ENCODE measurements around the gene FPR2. TPM values are rescaled to one million over a fixed set of nuclear protein-coding genes. Genes with fewer than 3 reads are reported as not detected.

The FPR2 gene
- total and polyA plus RNA-seq, 10 of the 15 experiments (the other 5 are each of a cell fraction or from before 2014, with no cell fraction given), result not detected

GRCh38 chr19:51737389-51737788, 23.6 kb upstream of the FPR2 start (continued):
- TF ChIP-seq CEBPZ (IDR thresholded peaks at IDR 0.05; ENCODE audit: low read depth, low read length), result no peak
- TF ChIP-seq NKRF (conservative IDR thresholded peaks at IDR 0.05), result no peak
- no peak for TF ChIP-seq BCLAF1 (IDR thresholded peaks at IDR 0.05)
- no peak for TF ChIP-seq KAT2A (conservative IDR thresholded peaks at IDR 0.05; ENCODE audit: control insufficient read depth, low read depth, low read length)

All from GM12878 (cell line).